ENCODE data around the gene AGPAT3. TPM values are rescaled to one million over a fixed set of nuclear protein-coding genes. Genes with fewer than 3 reads are reported as not detected.
A peak's percentile ranks its signal among the peaks of the same experiment; 100 is the strongest.

AGPAT3 gene
- total and polyA plus RNA-seq, 10 of the 15 experiments (the other 5 are each of a cell fraction or from before 2014, with no cell fraction given): 1.2 to 110 (median 30.8) TPM

DNA sequence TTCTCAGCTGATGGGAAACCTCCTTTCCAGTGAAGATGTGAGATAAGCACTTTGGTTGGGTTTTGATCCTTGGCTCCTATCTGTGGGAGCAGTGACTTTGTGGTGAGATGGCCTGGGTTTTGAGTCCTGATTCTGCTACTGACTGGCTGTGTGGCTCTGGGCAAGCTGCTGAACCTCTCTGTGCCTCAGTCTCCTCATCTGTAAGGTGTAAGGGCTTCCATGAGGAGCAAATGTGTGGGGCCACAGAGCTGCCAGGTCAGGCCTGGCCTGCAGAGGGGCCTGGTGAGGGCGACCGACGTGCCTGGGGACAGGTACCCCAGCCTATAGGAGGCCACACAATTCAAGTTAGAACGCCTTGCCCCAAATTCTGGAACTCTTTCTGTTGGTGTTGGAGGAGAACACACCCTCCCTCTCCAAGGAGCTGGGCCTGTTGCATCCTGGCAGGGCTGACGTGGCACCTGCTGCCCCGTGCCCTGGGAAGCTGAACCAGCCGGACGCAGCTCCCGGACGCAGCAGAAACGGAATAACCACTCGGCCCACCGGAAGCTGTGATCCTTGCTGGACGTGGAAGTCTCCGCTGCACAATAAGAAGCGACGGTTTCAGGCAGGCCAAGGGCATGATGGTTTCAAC, 62.7 kb downstream of the AGPAT3 start:
- Histone ChIP-seq H3K27me3 (replicated peaks in 1 of 2; ENCODE audit: control insufficient read depth in 2 of 2, insufficient read depth in 2 of 2, low read length in 1 of 2) (no peaks in the 10 kb centered on the region), H2AFZ (ENCODE audit: control insufficient read depth, low read depth, low read length) (no peak overlapping the region), H3K4me3 (no peak overlapping the region), H3K9me3 (replicated peaks; ENCODE audit: control insufficient read depth, insufficient read depth, low read length) (no peaks in the 10 kb centered on the region), H3K79me2 (ENCODE audit: control insufficient read depth, insufficient read depth, low read length) (peaks cover 42% of the 10 kb centered on the region), H3K36me3 (ENCODE audit: control insufficient read depth in 2 of 2, insufficient read depth in 2 of 2, low read length in 1 of 2) (peaks cover 12 to 39% of the 10 kb centered on the region in 2 experiments; a peak in 3 of 4 replicates), H4K20me1 (ENCODE audit: control insufficient read depth, insufficient read depth) (no peaks in the 10 kb centered on the region), H3K4me1 (ENCODE audit: control insufficient read depth, insufficient read depth, low read length) (peaks cover 7% of the 10 kb centered on the region), H3K27ac (ENCODE audit: control insufficient read depth, insufficient read depth) (no peak overlapping the region), H3K9ac (ENCODE audit: control insufficient read depth, insufficient read depth, low read length) (no peak overlapping the region), H3K4me2 (ENCODE audit: control insufficient read depth, insufficient read depth) (no peak overlapping the region)
- 99% methylated on average over 17 of the region's 17 CpGs for WGBS (ENCODE audit: insufficient coverage, insufficient replicate concordance, low lambda C conversion rate, missing lambda C conversion rate)
- ChIA-PET POLR2A (no interaction called here), RAD21 (ENCODE audit: unreplicated experiment) (no interaction called here), CTCF (interaction anchor here (1.7 kb wide), 1 partner anchor 11 kb away, joined by 6 read pairs; no protein-coding TSS in a partner anchor), SMC1A (ENCODE audit: uncharacterized antibody, unreplicated experiment) (no interaction called here)
- FAIRE-seq: no peak
- BruUV-seq (replicated peaks): no TSS peak
- TF ChIP-seq ZNF24 (IDR thresholded peaks at IDR 0.05): no peak
- intact Hi-C loops (cut with micrococcal nuclease; ENCODE audit: unreplicated experiment): no loop called here
- no peak for ATAC-seq
- DNase-seq (ENCODE audit: low read depth, low spot score): no peak
- in situ Hi-C loops (cut with MboI): no loop called here

DNA sequence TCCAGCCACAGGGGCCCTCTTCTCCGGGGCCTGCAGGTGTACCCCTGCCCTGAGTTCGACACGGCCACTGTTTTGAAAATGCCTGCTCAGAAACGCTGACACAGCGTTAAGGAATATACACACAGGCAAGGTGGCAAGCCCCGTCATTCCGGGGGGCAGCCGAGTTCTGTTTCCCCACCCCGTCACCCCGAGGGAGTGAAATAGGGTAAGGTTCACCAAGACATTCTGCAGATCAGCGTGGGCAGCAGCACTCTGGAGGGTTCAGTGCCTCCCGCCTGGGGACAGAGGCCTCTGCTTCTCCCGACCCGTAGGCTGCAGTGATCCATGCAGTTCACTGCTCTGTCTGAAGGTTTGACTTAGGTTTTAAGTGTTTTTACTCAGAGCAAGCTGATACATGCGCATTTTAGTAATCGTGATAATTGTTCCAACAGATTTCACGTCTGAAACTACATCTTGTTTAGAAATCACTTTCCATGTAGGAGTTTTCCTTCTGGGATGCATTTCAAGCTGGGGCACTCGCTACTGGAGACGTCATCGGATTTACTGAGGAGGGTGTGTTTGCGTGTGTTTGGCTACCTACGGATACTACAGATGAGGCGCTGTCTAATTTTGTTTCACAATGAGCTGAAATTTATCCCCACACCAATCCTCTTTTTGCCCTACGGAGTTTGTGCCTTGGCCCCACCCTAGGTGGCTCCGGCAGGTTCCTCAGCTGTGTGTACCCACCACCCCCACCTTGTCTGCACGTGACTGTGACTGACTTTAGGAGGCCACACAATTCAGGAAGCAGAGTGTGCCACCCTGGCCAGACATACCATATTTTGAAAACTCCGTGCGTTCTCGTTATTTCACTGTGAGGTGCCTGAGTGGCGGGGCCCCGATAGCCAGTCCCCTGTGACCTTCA, 63.5 kb downstream of the AGPAT3 start:
- H3K9ac ChIP-seq (ENCODE audit: control insufficient read depth, insufficient read depth, low read length): no peak overlapping the region
- H4K20me1 ChIP-seq (ENCODE audit: control insufficient read depth, insufficient read depth): no peaks in the 10 kb centered on the region

More for the DNA sequence above, 63.5 kb downstream of the AGPAT3 start:
- Histone ChIP-seq H3K36me3 (ENCODE audit: control insufficient read depth in 2 of 2, insufficient read depth in 2 of 2, low read length in 1 of 2) (peaks cover 12 to 39% of the 10 kb centered on the region in 2 experiments; a peak in 3 of 4 replicates), H2AFZ (ENCODE audit: control insufficient read depth, low read depth, low read length) (no peak overlapping the region), H3K27me3 (replicated peaks in 1 of 2; ENCODE audit: control insufficient read depth in 2 of 2, insufficient read depth in 2 of 2, low read length in 1 of 2) (no peaks in the 10 kb centered on the region), H3K4me2 (ENCODE audit: control insufficient read depth, insufficient read depth) (no peak overlapping the region), H3K9me3 (replicated peaks; ENCODE audit: control insufficient read depth, insufficient read depth, low read length) (no peaks in the 10 kb centered on the region), H3K4me3 (no peak overlapping the region), H3K4me1 (ENCODE audit: control insufficient read depth, insufficient read depth, low read length) (0 out of 2 replicates have a peak, but pooled peaks cover 3% of the 10 kb centered on the region), H3K27ac (ENCODE audit: control insufficient read depth, insufficient read depth) (no peak overlapping the region), H3K79me2 (ENCODE audit: control insufficient read depth, insufficient read depth, low read length) (peaks cover 37% of the 10 kb centered on the region)
- 96% methylated on average over 31 of the region's 31 CpGs for WGBS (ENCODE audit: insufficient coverage, insufficient replicate concordance, low lambda C conversion rate, missing lambda C conversion rate)
- ATAC-seq: no peak
- ChIA-PET CTCF (interaction anchor here (1.7 kb wide), 1 partner anchor 11 kb away, joined by 6 read pairs; no protein-coding TSS in a partner anchor), POLR2A (no interaction called here), RAD21 (ENCODE audit: unreplicated experiment) (interaction anchor here (1.2 kb wide), 1 partner anchor 10 kb away, joined by 3 read pairs; no protein-coding TSS in a partner anchor), SMC1A (ENCODE audit: uncharacterized antibody, unreplicated experiment) (no interaction called here)
- DNase-seq (ENCODE audit: low read depth, low spot score): no peak
- intact Hi-C loops (cut with micrococcal nuclease; ENCODE audit: unreplicated experiment): no loop called here
- TF ChIP-seq CBFB (IDR thresholded peaks at IDR 0.05; ENCODE audit: low read depth) (no peak), BHLHE40 (IDR thresholded peaks at IDR 0.05; ENCODE audit: borderline replicate concordance in 1 of 2, low read depth in 2 of 2, low read length in 1 of 2) (peak in 1 of 2 experiments; percentile 18; a peak in 1 of 4 replicates)
- no TSS peak for BruUV-seq (replicated peaks)
- in situ Hi-C loops (cut with MboI): no loop called here
- FAIRE-seq: no peak
